GM12892 (cell line): ENCODE measurements around the gene MYLK.
"Not testable (repeated sequence)": the region's sequence is repeated elsewhere in the genome, so short reads cannot be mapped to it uniquely, and the experiment has no call there.

Source experiments
- DNase-seq: peaks from one replicate; pipeline ENCODE4 v3.0.0; 2011; ENCODE audit not compliant: insufficient read length
- FAIRE-seq: peaks from 2 replicates; lab custom pipeline; 2011; peaks lifted over from hg19 to GRCh38; lab: Jason Lieb, UNC
- POLR2A ChIP-seq: IDR thresholded peaks from 2 replicates; pipeline ENCODE4 v1.6.1; 2011; ENCODE audit warnings: low read depth, low read length, control low read depth
- POLR2AphosphoS5 ChIP-seq: IDR thresholded peaks from 2 replicates; pipeline ENCODE4 v1.6.1; 2011; ENCODE audit warnings: low read depth, low read length, control low read depth
- TAF1 ChIP-seq: IDR thresholded peaks from 2 replicates; pipeline ENCODE4 v1.6.1; 2011; ENCODE audit warnings: low read depth, mild to moderate bottlenecking, control low read depth, low read length, borderline replicate concordance

Gene MYLK

DNA sequence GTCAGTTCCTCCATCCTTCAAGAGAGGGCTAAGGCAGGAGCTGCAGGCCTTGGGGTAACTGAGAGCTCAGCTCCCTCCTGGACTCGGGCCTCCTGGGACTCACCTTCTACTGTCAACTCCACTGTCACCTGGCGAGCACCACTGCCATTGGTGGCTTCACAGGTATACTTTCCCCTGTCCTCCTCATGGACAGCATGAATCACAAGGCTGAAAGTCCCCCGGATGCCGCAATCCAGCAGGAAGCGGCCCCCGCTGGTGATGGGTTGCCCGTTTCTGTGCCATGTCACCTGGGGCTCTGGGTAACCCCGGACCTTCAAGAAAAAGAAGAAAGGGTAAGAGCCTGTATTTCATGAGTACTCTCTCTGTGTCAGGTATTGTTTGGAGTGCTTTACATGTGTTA, 131.9 kb downstream of the MYLK start:
- no peak for FAIRE-seq
- DNase-seq, result no peak
- TF ChIP-seq POLR2AphosphoS5 (no peak), TAF1 (no peak), POLR2A (no peak)

DNA sequence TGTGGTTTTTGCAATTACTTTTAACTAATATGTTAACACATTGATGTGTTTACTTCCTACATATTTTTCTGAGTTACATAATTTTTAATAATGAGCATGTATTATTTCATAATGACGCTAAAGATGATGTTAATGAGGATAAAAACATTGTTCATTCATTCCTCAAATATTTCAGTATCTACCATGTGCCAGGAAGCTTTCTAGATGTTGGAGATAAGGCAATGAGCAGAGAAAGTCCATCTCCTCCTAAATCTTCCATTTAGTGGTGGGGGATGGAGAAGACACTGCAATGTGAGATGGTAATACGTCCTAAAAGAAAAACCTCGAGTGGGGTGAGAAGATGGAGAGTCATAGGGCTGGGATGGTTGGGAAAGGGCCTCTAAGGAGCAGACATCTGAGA, 132.7 kb downstream of the MYLK start:
- DNase-seq (no peak), FAIRE-seq (no peak)
- TF ChIP-seq TAF1 (no peak), POLR2A (no peak), POLR2AphosphoS5 (no peak)

DNA sequence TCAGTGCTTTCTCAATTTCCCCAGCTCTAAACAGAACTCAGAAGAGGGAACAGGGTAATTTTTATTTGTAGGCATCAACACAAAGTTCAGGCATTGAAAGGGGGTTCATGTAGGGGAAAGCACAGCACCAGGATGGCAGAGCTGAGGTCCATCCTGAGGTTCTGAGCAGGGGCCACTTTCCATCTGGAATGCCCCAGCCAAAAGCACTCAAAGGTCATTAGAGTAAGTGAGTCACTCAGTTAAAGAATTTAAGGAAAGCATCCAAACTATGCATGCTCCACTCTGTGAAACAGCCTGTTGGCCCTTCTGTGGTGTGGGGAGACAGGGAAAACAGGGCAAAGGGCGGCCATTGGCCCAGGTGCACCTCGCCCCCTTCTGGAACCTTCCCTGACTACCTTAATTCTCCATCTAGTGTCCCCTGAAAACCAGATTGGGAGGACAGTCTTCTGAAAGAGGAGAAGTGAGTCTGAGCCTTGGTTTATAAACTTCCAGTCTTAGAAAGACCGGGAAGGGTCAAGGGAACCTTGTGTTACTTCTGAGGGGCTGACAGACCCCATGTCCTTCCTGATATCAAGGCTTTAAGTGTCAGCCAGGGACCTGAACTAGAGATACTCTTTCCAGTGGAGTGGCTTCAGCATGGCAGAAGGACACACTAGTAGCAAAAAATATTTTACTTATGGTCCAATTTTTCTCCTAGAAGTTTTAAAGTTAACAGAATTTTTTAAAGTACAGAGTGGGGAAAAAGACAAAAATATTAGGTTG, 133.3 kb downstream of the MYLK start:
- TF ChIP-seq TAF1, result no peak
- TF ChIP-seq POLR2AphosphoS5, result no peak
- no peak for TF ChIP-seq POLR2A
- FAIRE-seq, result no peak
- DNase-seq, result no peak

DNA sequence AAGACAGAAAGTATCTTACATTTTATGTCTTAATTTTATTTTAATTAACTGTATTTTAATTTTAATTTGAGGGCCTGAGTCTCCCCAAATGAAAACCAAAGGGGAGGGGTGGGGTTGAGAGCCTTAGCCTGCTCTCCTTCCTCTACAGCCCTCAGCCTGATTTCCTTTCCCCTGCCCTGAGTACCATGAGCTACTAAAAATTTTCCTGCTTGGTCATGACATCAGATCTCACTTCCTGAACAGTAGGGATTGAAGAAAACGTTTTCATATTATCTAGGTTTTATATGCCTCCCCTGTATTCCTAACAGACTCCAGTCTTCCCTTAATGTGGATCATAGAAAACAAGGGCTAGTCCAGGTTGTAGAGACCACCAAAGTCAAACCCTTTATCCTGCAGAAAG, 133.9 kb downstream of the MYLK start:
- TF ChIP-seq TAF1, result no peak
- no peak for TF ChIP-seq POLR2AphosphoS5
- TF ChIP-seq POLR2A, result no peak
- DNase-seq (no peak), FAIRE-seq (no peak)

DNA sequence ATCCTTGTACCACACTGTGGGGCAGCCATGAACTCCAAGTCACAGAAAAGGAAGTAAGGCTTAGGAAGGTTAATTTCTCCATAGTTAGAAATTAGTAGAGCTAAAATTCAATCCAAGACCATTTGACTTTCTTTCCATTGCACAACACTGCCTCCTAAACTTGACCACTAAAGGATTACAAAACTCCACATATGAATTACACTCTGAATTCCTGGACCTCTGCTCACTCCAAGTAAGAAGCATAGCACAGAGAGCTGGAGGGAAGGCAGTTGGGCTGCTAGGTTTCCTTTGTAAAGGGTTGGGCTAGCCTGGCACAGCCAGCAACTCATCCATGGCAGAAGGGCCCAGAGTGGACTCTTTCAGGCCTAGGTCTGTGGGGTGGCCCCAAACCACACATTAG, 134.4 kb downstream of the MYLK start:
- no peak for DNase-seq
- TF ChIP-seq TAF1 (no peak), POLR2A (no peak), POLR2AphosphoS5 (no peak)
- no peak for FAIRE-seq

DNA sequence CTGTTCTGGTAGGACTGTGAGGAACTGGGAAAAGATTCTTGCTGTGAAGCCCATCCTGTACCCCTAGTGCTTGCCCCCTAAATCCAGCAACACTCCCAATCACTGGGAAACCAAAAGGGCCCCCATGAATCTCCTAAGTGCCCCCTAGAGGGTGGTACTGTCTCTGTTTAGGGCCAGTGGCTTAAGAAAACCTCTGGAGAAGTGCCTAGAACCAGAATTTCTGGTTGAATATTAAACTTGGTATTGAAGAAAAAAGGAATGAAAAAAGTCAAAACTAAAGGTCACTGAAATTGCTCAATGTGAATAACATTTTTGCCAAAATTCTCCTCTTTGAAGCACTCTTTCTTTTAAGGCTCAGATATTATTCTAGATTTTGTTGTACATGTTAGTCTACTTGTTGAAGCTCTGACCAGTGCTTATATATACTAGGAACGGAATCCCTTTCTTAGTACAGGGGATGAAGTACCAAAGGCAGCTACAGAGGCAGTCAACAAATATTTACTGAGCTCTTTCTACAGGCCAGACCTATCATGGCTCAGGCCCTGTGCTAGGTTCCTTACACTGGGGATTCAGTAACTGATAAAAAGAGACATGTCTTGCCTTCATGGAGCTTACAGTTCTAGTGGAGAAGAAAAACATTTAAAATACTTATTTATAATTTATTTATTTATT, 138.8 kb downstream of the MYLK start:
- no peak for TF ChIP-seq POLR2A
- TF ChIP-seq POLR2AphosphoS5, result no peak
- no peak for TF ChIP-seq TAF1
- no peak for FAIRE-seq
- DNase-seq, result no peak

DNA sequence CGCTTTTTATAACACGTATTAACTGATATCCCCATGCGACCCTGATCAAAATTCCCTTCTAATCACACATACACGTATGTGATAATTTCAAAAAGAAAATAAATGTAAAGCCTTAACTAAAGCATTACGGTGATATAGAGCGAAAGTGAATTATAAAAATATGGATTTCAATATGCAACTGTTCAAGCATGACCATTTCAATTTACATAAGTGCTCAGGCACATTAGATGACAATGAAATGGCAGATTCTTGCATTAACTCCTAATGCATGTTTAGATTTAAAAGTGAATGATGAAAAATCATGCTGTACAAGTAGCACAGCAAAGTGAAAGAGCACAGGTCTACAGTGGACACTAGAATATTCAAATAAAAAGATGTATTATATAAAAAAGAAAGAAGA, 140.1 kb downstream of the MYLK start:
- TF ChIP-seq POLR2A (no peak), POLR2AphosphoS5 (no peak), TAF1 (no peak)
- FAIRE-seq (no peak), DNase-seq (no peak)

DNA sequence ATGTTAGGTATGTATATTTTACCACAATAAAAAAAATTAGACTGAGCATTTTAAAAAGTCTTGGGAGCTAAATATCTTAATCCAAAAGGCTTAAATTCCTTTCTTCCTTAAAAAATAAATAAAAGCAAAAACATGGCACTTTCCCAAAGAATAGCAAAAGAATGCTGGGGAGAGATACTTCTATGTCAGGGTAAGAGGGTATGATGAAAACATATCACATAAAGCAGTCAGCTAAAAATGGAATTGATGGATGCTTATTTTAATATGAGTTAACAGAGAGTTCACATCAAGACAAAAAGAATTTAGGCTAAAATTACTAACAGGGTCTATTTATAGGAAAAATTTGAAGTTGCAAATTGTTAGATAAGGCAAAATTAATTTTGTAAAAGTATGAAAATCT, 141.0 kb downstream of the MYLK start:
- TF ChIP-seq POLR2AphosphoS5 (no peak), TAF1 (no peak)
- DNase-seq (no peak), FAIRE-seq (no peak)

DNA sequence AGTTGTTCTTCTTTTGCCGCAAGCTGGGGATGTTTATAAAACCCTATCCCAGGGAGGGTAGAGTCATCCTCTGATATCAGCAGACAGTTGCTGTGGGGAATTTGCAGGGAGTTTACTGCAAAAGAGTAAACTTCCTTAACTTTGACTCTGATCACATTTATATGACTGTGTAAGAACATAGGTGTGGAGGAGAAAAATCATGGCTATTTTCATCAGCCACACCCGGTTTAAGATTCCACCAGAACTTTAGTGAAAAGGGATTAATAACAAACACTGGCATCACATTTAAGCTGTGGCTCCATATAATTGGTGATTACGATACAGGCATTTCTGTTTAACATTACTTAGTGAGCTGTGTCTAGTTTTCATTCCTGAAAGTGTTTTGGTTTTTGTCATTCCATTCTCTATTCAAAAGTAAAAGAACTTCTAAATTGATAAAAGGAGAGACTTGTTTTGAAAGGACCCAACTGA, 143.1 kb downstream of the MYLK start:
- DNase-seq (no peak), FAIRE-seq (no peak)
- TF ChIP-seq POLR2AphosphoS5, result no peak
- TF ChIP-seq TAF1, result no peak

DNA sequence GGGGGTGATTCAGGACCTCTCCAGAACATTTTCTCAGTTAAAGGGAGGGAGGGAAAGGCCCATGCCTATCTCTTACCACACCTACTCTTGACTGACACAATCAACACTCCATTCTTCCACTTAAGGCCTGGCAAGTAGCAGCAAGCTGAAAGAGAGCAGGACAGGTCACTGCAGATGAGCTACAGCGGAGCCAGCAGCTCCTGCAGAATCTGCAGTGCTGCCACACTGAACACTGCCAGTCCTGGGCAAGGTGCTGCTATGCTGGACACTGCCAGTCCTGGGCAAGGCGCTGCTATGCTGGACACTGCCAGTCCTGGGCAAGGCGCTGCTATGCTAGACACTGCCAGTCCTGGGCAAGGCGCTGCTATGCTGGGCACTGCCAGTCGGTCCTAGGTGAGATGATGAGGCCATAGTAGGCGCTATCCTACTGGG, 143.7 kb downstream of the MYLK start:
- FAIRE-seq (no peak), DNase-seq (no peak)
- TF ChIP-seq TAF1 (no peak), POLR2A (no peak), POLR2AphosphoS5 (no peak)

DNA sequence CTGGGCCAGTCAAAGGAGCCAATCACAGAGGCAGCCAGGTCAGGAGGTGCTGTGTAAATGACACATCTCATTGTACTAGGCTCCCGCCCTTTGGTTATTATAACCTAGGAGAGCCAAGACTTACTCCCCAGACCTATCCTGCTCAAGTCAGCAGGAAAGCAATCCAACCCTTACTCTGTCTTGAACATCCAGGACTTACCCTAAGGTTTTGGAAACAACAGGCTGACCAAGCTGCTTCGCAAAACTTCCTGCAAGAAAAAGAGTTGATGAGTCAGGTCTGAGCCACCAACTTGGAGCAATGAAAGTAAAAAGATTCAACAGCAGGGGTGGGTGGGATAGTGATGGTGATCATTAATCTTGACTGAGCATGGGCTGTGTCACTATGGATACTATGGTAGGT, 144.4 kb downstream of the MYLK start:
- no peak for TF ChIP-seq POLR2AphosphoS5
- TF ChIP-seq POLR2A, result no peak
- no peak for TF ChIP-seq TAF1
- DNase-seq (no peak), FAIRE-seq (no peak)

DNA sequence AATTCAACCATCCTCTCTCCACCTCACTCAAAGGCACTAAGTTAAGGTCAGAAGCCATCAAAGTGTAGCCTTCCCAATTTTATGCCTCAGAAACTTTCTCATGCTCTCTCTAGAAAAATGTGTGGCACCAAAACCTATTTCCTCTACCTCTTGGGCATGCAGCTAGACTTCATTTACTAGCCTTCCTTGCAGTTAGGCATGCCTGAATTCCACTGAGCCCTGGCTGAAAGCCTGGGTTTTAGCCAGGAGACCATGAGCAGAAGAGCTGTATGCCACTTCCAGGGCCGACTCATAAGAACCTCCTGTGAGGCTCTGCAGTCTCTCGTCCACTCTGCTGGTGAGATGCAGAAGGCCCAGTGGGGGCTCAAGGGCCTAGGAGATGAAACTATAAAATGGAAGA, 145.0 kb downstream of the MYLK start:
- DNase-seq, result no peak
- FAIRE-seq, result no peak
- TF ChIP-seq POLR2A, result no peak
- TF ChIP-seq TAF1, result no peak
- TF ChIP-seq POLR2AphosphoS5, result no peak

DNA sequence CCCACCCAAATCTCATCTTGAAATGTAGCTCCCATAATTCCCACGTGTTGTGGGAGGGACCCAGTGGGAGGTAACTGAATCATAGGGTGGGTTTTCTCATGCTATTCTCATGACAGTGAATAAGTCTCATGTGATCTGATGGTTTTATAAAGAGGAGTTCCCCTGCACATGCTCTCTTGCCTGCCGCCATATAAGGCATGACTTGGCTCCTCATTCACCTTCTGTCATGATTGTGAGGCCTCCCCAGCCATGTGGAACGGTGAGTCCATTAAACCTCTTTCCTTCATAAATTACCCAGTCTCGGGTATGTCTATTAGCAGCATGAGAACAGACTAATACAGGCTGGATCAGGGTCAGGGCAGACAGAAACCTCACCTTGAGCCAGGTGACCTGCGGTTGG, 145.6 kb downstream of the MYLK start:
- not testable (repeated sequence) for FAIRE-seq, DNase-seq
